ENCODE data around the gene ABCC4.
A peak's percentile ranks its signal among the peaks of the same experiment; 100 is the strongest.

ABCC4 gene

DNA sequence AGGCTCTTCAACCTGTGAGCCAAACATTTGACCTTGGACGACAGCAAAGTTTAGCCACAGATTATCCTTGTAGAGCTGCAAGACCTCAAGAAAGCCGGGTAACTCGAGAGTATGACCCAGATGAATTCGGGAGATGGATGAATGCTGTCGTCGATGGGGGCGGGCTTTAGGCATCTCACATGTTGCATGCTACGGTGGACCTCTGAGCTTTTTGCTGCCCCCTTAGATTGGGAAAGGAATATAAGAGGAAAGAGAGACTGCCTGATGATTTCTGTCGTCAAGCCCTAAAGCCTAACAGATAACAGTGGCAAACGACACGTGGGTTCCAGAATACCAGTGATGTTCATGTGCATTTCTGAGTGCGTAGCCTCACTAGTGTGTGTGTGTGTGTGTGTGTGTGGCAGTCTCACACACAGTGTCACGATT lies 730 bp upstream of the ABCC4 start:
- TF ChIP-seq, protein P1, sequence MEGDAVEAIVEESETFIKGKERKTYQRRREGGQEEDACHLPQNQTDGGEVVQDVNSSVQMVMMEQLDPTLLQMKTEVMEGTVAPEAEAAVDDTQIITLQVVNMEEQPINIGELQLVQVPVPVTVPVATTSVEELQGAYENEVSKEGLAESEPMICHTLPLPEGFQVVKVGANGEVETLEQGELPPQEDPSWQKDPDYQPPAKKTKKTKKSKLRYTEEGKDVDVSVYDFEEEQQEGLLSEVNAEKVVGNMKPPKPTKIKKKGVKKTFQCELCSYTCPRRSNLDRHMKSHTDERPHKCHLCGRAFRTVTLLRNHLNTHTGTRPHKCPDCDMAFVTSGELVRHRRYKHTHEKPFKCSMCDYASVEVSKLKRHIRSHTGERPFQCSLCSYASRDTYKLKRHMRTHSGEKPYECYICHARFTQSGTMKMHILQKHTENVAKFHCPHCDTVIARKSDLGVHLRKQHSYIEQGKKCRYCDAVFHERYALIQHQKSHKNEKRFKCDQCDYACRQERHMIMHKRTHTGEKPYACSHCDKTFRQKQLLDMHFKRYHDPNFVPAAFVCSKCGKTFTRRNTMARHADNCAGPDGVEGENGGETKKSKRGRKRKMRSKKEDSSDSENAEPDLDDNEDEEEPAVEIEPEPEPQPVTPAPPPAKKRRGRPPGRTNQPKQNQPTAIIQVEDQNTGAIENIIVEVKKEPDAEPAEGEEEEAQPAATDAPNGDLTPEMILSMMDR (IDR thresholded peaks at IDR 0.05; ENCODE audit: low read depth, low read length, poor library complexity, severe bottlenecking), result no peak
- TF ChIP-seq EZH2phosphoT487 (IDR thresholded peaks at IDR 0.05; ENCODE audit: borderline replicate concordance, low read length), result no peak
- H3K27ac ChIP-seq (ENCODE audit: low read depth, low read length), result no peak overlapping the region

DNA sequence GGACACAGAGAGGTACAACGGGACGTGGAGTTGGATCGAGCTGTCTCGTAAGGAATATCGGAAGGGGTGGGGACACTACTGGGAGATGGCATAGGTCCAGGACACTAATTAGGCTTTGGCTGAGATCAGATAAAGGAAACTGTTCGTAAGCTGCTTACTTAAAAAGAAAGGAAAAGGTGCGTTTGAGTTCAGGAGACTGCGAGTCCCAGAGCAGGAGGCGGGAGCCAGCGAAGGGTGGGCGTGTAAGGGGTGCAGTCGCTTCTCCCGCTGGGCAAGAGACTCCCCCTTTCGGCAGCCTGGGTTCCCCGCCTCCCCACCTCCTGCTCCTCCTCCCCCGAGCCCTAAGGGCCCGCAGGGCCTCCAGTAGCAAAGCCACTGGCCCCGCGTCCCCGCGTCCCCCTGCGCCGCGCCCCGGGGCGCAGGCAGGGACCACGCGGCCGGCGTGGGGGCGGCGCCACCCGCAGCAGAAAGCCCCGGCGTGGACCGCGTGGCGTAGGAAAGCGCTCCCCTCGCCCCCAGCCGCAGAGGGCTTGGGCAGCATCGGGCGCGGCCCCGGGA lies 547 bp downstream of the ABCC4 start:
- Histone ChIP-seq H4K20me1 (ENCODE audit: control insufficient read depth, insufficient read depth, low read depth, low read length) (no peaks in the 10 kb centered on the region), H3F3A (ENCODE audit: control insufficient read depth, insufficient read depth) (0 out of 2 replicates have a peak, but pooled peaks cover 5% of the 10 kb centered on the region), H3K27ac (ENCODE audit: low read depth, low read length) (no peak overlapping the region), H3K4me1 (ENCODE audit: control insufficient read depth, low read length) (peaks cover 43% of the 10 kb centered on the region), H3K4me2 (ENCODE audit: low read length) (peak overlapping the region; percentile 81), H3K27me3 (ENCODE audit: control insufficient read depth, low read length) (peaks cover 4% of the 10 kb centered on the region; the same call in 1 of the 2 replicates), H3K9me2 (replicated peaks; ENCODE audit: control insufficient read depth, low read length) (no peaks in the 10 kb centered on the region), H3K79me2 (ENCODE audit: control insufficient read depth, low read length) (peaks cover 51% of the 10 kb centered on the region), H3K9me3 (ENCODE audit: control insufficient read depth, insufficient read depth, low read length) (no peaks in the 10 kb centered on the region), H3K4me3 (ENCODE audit: low read length) (peak overlapping the region; percentile 93), H3K36me3 (ENCODE audit: control insufficient read depth, low read length) (no peaks in the 10 kb centered on the region)
- no peak for TF ChIP-seq EZH2phosphoT487 (IDR thresholded peaks at IDR 0.05; ENCODE audit: borderline replicate concordance, low read length)
- TF ChIP-seq, protein P1 (IDR thresholded peaks at IDR 0.05; ENCODE audit: low read depth, low read length, poor library complexity, severe bottlenecking), result peak; percentile 58

More for the DNA sequence above, 730 bp upstream of the ABCC4 start:
- Histone ChIP-seq H3K79me2 (ENCODE audit: control insufficient read depth, low read length) (peaks cover 44% of the 10 kb centered on the region), H3K9me3 (ENCODE audit: control insufficient read depth, insufficient read depth, low read length) (no peaks in the 10 kb centered on the region), H3K36me3 (ENCODE audit: control insufficient read depth, low read length) (no peaks in the 10 kb centered on the region), H3K27me3 (ENCODE audit: control insufficient read depth, low read length) (peaks cover 4% of the 10 kb centered on the region; the same call in 1 of the 2 replicates), H3F3A (ENCODE audit: control insufficient read depth, insufficient read depth) (0 out of 2 replicates have a peak, but pooled peaks cover 5% of the 10 kb centered on the region), H4K20me1 (ENCODE audit: control insufficient read depth, insufficient read depth, low read depth, low read length) (no peaks in the 10 kb centered on the region), H3K4me2 (ENCODE audit: low read length) (peak overlapping the region; percentile 81), H3K9me2 (replicated peaks; ENCODE audit: control insufficient read depth, low read length) (no peaks in the 10 kb centered on the region), H3K4me3 (ENCODE audit: low read length) (peak overlapping the region; percentile 93), H3K4me1 (ENCODE audit: control insufficient read depth, low read length) (peaks cover 43% of the 10 kb centered on the region)

DNA sequence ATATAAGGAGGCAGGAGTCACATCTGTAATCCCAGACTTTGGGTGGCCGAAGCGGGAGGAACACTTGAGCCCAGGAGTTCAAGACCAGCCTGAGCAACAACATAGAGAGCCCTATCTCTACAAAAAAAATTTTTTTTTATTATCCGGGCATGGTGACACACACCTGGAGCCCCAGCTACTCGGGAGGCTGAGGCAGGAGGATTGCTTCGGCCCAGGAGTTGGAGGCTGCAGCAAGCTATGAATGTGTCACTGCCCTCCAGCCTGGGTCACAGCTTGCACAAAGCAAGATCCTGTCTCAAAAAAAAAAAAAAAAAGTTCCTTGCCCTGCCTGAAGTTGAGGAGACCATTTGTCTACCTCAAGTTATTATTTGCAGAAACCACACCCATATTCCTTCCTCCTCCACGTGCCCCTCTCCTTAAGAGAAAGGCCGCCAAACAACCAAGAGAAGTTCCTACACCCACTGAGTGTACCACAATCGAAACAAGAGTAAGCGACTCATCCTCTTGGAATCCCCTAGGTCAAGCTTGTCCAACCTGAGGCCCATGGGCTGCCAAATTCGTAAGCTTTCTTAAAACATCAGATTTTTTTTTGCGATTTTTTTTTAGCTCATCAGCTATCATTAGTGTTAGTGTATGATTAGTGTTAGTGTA lies 2.2 kb downstream of the ABCC4 start:
- Histone ChIP-seq H3K4me3 (ENCODE audit: low read length) (no peak overlapping the region), H3K79me2 (ENCODE audit: control insufficient read depth, low read length) (peaks cover 61% of the 10 kb centered on the region), H3K36me3 (ENCODE audit: control insufficient read depth, low read length) (no peaks in the 10 kb centered on the region), H3K9me3 (ENCODE audit: control insufficient read depth, insufficient read depth, low read length) (no peaks in the 10 kb centered on the region), H3K4me1 (ENCODE audit: control insufficient read depth, low read length) (peaks cover 36% of the 10 kb centered on the region), H3K4me2 (ENCODE audit: low read length) (no peak overlapping the region), H3F3A (ENCODE audit: control insufficient read depth, insufficient read depth) (0 out of 2 replicates have a peak, but pooled peaks cover 5% of the 10 kb centered on the region), H3K27me3 (ENCODE audit: control insufficient read depth, low read length) (peaks cover 4% of the 10 kb centered on the region; the same call in 1 of the 2 replicates), H3K9me2 (replicated peaks; ENCODE audit: control insufficient read depth, low read length) (no peaks in the 10 kb centered on the region), H4K20me1 (ENCODE audit: control insufficient read depth, insufficient read depth, low read depth, low read length) (no peaks in the 10 kb centered on the region), H3K27ac (ENCODE audit: low read depth, low read length) (no peak overlapping the region)
- TF ChIP-seq, protein P1 (IDR thresholded peaks at IDR 0.05; ENCODE audit: low read depth, low read length, poor library complexity, severe bottlenecking), result no peak
- no peak for TF ChIP-seq EZH2phosphoT487 (IDR thresholded peaks at IDR 0.05; ENCODE audit: borderline replicate concordance, low read length)
